SK-N-SH (cell line): ENCODE data around the gene SHB. TPM values are rescaled to one million over a fixed set of nuclear protein-coding genes. Genes with fewer than 3 reads are reported as not detected.

Experiments
- CTCF ChIA-PET: fragments of 300-600, 350-600 bp; formaldehyde crosslinking; extraction: SDS; loops from one replicate; lab custom pipeline; 2021; lab: Yijun Ruan, JAX
- POLR2A ChIA-PET: fragments of 350-600 bp; sonication (Branson Sonifier 250); formaldehyde crosslinking; extraction: SDS; loops from one replicate; lab custom pipeline; 2020; ENCODE audit warnings: antibody characterized with exemption, inconsistent platforms; lab: Yijun Ruan, JAX
- DNase-seq: peaks from one replicate; pipeline ENCODE4 v3.0.0; 2012
- H2AFZ ChIP-seq: fragments of 200-600 bp; sonication (generic); 2 replicates; pipeline ENCODE4 v1.8.1; 2016; ENCODE audit warnings: antibody characterized with exemption, mild to moderate bottlenecking, low read depth
- H3F3A ChIP-seq: fragments of 200-600 bp; sonication (generic); replicated peaks from 2 replicates; pipeline ENCODE3; 2016; ENCODE audit warnings: antibody characterized with exemption, mild to moderate bottlenecking; ENCODE audit not compliant: insufficient read depth
- H3K27ac ChIP-seq, 2 experiments: fragments of 200-500 bp in 1 of 2; fragments of 200-600 bp in 1 of 2; sonication (Bioruptor generic) in 1 of 2; sonication (generic), shearing (Covaris generic) in 1 of 2; 2 replicates each; pipeline versions ENCODE4 v1.5.1 to v1.6.1; 2014 to 2016; ENCODE audit warnings: low read depth in 2 of 2, inconsistent platforms in 1 of 2, low read length in 1 of 2, mild to moderate bottlenecking in 1 of 2, mixed read lengths in 1 of 2
- H3K27me3 ChIP-seq: fragments of 200-600 bp; sonication (generic), shearing (Covaris generic); 2 replicates; pipeline ENCODE4 v1.6.1; 2016; ENCODE audit warnings: mixed run types; ENCODE audit not compliant: insufficient read depth
- H3K36me3 ChIP-seq, 2 experiments: fragments of 200-500 bp in 1 of 2; fragments of 200-600 bp in 1 of 2; sonication (Bioruptor generic) in 1 of 2; sonication (generic) in 1 of 2; replicated peaks in 1 of 2; 2 replicates each; pipeline versions ENCODE3 to v1.5.1; 2014 to 2016; ENCODE audit warnings: low read length in 1 of 2, mild to moderate bottlenecking in 1 of 2; ENCODE audit not compliant: insufficient read depth in 2 of 2, control insufficient read depth in 1 of 2
- H3K4me1 ChIP-seq, 2 experiments: fragments of 200-500 bp in 1 of 2; fragments of 200-600 bp in 1 of 2; sonication (Bioruptor generic) in 1 of 2; sonication (generic), shearing (Covaris generic) in 1 of 2; 2 replicates each; pipeline versions ENCODE4 v1.5.1 to v1.6.1; 2014 to 2016; ENCODE audit warnings: low read depth in 1 of 2, low read length in 1 of 2, mixed run types in 1 of 2; ENCODE audit not compliant: insufficient read depth in 2 of 2, control insufficient read depth in 1 of 2
- H3K4me2 ChIP-seq: fragments of 200-600 bp; sonication (generic), shearing (Covaris generic); 2 replicates; pipeline ENCODE4 v1.6.1; 2017; ENCODE audit warnings: mixed run types
- H3K4me3 ChIP-seq, 2 experiments: fragments of 200-500 bp in 1 of 2; fragments of 200-600 bp in 1 of 2; sonication (Bioruptor generic) in 1 of 2; sonication (generic), shearing (Covaris generic) in 1 of 2; 2 replicates each; pipeline versions ENCODE4 v1.5.1 to v1.8.1; 2014 to 2016; ENCODE audit warnings: low read depth in 2 of 2, inconsistent platforms in 1 of 2, low read length in 1 of 2, mild to moderate bottlenecking in 1 of 2, mixed read lengths in 1 of 2, moderate library complexity in 1 of 2
- H3K79me2 ChIP-seq: fragments of 200-600 bp; sonication (generic); 2 replicates; pipeline ENCODE4 v1.8.1; 2017; ENCODE audit warnings: mild to moderate bottlenecking; ENCODE audit not compliant: insufficient read depth
- H3K9ac ChIP-seq: fragments of 200-600 bp; sonication (generic); 2 replicates; pipeline ENCODE4 v1.6.1; 2017; ENCODE audit warnings: mixed run types
- H3K9me2 ChIP-seq: fragments of 200-600 bp; sonication (generic); 2 replicates; pipeline ENCODE4 v1.6.1; 2017; ENCODE audit warnings: mixed run types
- H3K9me3 ChIP-seq: fragments of 200-600 bp; sonication (generic); 2 replicates; pipeline ENCODE4 v1.6.1; 2017; ENCODE audit warnings: mixed run types, mild to moderate bottlenecking, moderate library complexity
- H4K20me1 ChIP-seq: fragments of 200-600 bp; sonication (generic); 2 replicates; pipeline ENCODE4 v1.6.1; 2017; ENCODE audit warnings: mild to moderate bottlenecking, mixed run types; ENCODE audit not compliant: insufficient read depth
- ELF1 ChIP-seq: IDR thresholded peaks from 2 replicates; pipeline ENCODE4 v1.4.0; 2012
- EP300 ChIP-seq, 2 experiments: IDR thresholded peaks; 2 replicates each; pipeline versions ENCODE4 v1.4.0 to v1.6.1; 2012; ENCODE audit warnings: borderline replicate concordance in 1 of 2, low read depth in 1 of 2, low read length in 1 of 2
- FOSL2 ChIP-seq: IDR thresholded peaks from 2 replicates; pipeline ENCODE4 v1.4.0; 2012; ENCODE audit warnings: low read depth, mild to moderate bottlenecking, moderate library complexity, borderline replicate concordance
- FOXM1 ChIP-seq: IDR thresholded peaks from 2 replicates; pipeline ENCODE4 v1.4.0; 2012; ENCODE audit warnings: low read depth, mild to moderate bottlenecking
- GABPA ChIP-seq: IDR thresholded peaks from 2 replicates; pipeline ENCODE4 v1.4.0; 2012; ENCODE audit warnings: low read depth, mild to moderate bottlenecking
- MEF2A ChIP-seq: IDR thresholded peaks from 2 replicates; pipeline ENCODE4 v1.4.0; 2012; ENCODE audit warnings: low read depth, borderline replicate concordance
- MXI1 ChIP-seq: IDR thresholded peaks from 2 replicates; pipeline ENCODE4 v1.6.1; 2012; ENCODE audit warnings: mild to moderate bottlenecking, low read depth, low read length, improper control_type of control experiment
- RAD21 ChIP-seq: IDR thresholded peaks from 2 replicates; pipeline ENCODE4 v1.6.1; 2012; ENCODE audit warnings: mild to moderate bottlenecking, low read length
- RCOR1 ChIP-seq: fragments of 150-350 bp; IDR thresholded peaks from 2 replicates; pipeline ENCODE4 v1.6.1; 2017; ENCODE audit warnings: antibody characterized with exemption, low read length
- SIN3A ChIP-seq: IDR thresholded peaks from 2 replicates; pipeline ENCODE4 v1.6.1; 2012; ENCODE audit warnings: low read depth, mild to moderate bottlenecking, low read length, moderate library complexity, borderline replicate concordance
- TAF1 ChIP-seq: IDR thresholded peaks from 2 replicates; pipeline ENCODE4 v1.6.1; 2012; ENCODE audit warnings: low read depth, mild to moderate bottlenecking, low read length, moderate library complexity, borderline replicate concordance
- TEAD4 ChIP-seq: IDR thresholded peaks from 2 replicates; pipeline ENCODE4 v1.4.0; 2012; ENCODE audit warnings: mild to moderate bottlenecking, borderline replicate concordance; ENCODE audit not compliant: insufficient read depth
- WGBS: methylation state at CpG from one replicate; pipeline ENCODE4 v1.1.6; 2017; ENCODE audit warnings: low lambda C conversion rate; 5-methylcytosine and 5-hydroxymethylcytosine counted together
- polyA plus RNA-seq, 3 experiments: library from polyadenylated mRNA; depleted of rRNA; stranded (reverse); fragments of >200 nt; gene quantifications; 2 replicates each; pipeline ENCODE4 v1.2.3, GENCODE V29; 2012
- TF ChIP-seq, protein P1 (sequence below): IDR thresholded peaks from 2 replicates; pipeline ENCODE4; 2012
- TF ChIP-seq, protein P2 (sequence below): fragments of 200-600 bp; sonication (generic); IDR thresholded peaks from 2 replicates; pipeline ENCODE4 v1.6.1; 2017; ENCODE audit warnings: antibody characterized with exemption, mild to moderate bottlenecking, moderate library complexity
- TF ChIP-seq, protein P3 (sequence below): IDR thresholded peaks from 2 replicates; pipeline ENCODE4 v1.4.0; 2012; ENCODE audit warnings: low read depth, borderline replicate concordance

The SHB gene
- polyA plus RNA-seq, 1 of the 3 experiments (the other 2 are of a cell fraction) = 26.0 TPM

DNA sequence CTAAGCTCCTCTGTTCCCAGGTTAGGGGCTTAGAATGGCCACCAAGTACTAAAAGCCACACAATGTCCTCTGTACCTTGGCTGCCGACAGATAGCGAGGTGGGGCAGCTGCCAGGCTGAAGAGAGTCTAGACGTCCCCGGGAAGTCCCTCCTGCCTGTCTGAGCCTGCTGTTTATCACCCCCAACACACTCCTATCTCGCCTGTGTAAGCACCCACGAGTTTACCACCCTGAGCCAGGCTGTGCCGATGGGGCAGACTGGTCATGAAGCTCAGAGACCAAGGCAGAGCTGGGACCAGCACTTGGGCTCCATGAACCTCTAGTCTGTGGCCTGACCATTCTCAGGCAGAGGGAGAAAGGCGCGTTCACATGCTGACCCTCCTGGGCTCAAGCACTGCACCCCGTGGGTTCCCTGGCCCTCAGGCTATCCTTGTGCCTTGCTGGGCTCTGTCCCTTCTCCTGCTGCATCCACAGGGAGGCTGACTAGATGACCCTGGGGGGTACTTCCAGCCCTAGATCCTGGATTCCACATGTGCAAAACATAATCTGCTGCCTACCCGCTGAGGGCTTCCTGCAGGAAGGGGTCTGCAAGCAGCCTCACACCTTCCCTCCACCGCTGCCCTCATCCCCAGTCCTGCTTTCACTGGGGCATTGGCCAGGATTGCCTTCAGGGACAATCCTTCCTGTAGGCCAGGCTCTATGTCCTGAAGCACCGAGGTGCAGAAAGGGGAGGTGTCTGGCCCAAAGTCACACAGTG lies 146.5 kb downstream of the SHB start:
- Histone ChIP-seq H3K4me3 (no peak overlapping the region), H3K27ac (peak overlapping the region in 1 of 2 experiments; percentile 60; a peak in 1 of 4 replicates), H3K4me2 (no peak overlapping the region), H3K27me3 (no peaks in the 10 kb centered on the region), H3K9me3 (no peaks in the 10 kb centered on the region), H3K4me1 (peaks cover 15 to 61% of the 10 kb centered on the region in 2 experiments; a peak in 3 of 4 replicates), H2AFZ (no peak overlapping the region), H3F3A (peaks cover 5% of the 10 kb centered on the region), H3K36me3 (peaks cover 11 to 36% of the 10 kb centered on the region in 2 experiments), H3K9ac (no peak overlapping the region), H3K79me2 (peaks cover 59% of the 10 kb centered on the region), H3K9me2 (no peaks in the 10 kb centered on the region), H4K20me1 (peaks cover 3% of the 10 kb centered on the region; the same call in 1 of the 2 replicates)
- CTCF ChIA-PET = interaction anchor here (1.0 to 2.1 kb wide), 7 partner anchors 9 to 441 kb away, joined by 3 to 15 read pairs (median 5); partner anchors contain the start of gene SLC25A51
- peak; percentile 48 for DNase-seq
- no peak for TF ChIP-seq SIN3A
- no peak for TF ChIP-seq EP300 (IDR thresholded peaks at IDR 0.05; ENCODE audit: borderline replicate concordance in 1 of 2, low read depth in 1 of 2, low read length in 1 of 2)
- no peak for TF ChIP-seq FOXM1
- TF ChIP-seq, protein P1, sequence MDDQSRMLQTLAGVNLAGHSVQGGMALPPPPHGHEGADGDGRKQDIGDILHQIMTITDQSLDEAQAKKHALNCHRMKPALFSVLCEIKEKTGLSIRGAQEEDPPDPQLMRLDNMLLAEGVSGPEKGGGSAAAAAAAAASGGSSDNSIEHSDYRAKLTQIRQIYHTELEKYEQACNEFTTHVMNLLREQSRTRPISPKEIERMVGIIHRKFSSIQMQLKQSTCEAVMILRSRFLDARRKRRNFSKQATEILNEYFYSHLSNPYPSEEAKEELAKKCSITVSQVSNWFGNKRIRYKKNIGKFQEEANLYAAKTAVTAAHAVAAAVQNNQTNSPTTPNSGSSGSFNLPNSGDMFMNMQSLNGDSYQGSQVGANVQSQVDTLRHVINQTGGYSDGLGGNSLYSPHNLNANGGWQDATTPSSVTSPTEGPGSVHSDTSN = no peak
- no peak for TF ChIP-seq GABPA
- TF ChIP-seq RAD21 = no peak
- no peak for TF ChIP-seq TEAD4
- no peak for TF ChIP-seq FOSL2
- no peak for TF ChIP-seq RCOR1
- TF ChIP-seq TAF1 = no peak
- TF ChIP-seq, protein P2, sequence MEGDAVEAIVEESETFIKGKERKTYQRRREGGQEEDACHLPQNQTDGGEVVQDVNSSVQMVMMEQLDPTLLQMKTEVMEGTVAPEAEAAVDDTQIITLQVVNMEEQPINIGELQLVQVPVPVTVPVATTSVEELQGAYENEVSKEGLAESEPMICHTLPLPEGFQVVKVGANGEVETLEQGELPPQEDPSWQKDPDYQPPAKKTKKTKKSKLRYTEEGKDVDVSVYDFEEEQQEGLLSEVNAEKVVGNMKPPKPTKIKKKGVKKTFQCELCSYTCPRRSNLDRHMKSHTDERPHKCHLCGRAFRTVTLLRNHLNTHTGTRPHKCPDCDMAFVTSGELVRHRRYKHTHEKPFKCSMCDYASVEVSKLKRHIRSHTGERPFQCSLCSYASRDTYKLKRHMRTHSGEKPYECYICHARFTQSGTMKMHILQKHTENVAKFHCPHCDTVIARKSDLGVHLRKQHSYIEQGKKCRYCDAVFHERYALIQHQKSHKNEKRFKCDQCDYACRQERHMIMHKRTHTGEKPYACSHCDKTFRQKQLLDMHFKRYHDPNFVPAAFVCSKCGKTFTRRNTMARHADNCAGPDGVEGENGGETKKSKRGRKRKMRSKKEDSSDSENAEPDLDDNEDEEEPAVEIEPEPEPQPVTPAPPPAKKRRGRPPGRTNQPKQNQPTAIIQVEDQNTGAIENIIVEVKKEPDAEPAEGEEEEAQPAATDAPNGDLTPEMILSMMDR = no peak
- TF ChIP-seq ELF1 = no peak
- no peak for TF ChIP-seq MXI1
- TF ChIP-seq, protein P3, sequence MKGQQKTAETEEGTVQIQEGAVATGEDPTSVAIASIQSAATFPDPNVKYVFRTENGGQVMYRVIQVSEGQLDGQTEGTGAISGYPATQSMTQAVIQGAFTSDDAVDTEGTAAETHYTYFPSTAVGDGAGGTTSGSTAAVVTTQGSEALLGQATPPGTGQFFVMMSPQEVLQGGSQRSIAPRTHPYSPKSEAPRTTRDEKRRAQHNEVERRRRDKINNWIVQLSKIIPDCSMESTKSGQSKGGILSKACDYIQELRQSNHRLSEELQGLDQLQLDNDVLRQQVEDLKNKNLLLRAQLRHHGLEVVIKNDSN = no peak
- TF ChIP-seq MEF2A = no peak
- WGBS = 86% methylated on average over 9 of the region's 13 CpGs
- POLR2A ChIA-PET = no interaction called here
